ENCODE measurements around the gene PXN.

The PXN gene

DNA sequence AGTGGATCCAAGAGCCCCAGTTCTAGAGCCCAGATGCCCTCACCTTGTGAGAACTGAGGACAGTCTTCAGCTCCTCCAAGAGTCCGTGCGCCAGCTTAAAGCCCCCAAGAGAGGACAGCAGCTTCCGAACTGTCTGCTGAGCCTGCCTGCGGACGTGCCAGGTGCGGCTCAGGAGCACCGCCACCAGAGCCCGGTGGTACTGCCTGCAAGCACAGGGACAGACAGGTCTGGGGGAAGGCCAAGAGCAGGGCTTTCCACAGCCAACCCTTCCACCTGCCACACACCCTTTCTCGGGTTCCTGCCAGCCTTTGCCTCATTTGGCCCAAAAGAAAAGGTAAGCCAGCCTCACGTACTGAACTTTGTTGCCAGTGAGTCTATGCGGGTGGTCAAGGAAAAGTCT, 101.2 kb downstream of the PXN start:
- DNase-seq: no peak

DNA sequence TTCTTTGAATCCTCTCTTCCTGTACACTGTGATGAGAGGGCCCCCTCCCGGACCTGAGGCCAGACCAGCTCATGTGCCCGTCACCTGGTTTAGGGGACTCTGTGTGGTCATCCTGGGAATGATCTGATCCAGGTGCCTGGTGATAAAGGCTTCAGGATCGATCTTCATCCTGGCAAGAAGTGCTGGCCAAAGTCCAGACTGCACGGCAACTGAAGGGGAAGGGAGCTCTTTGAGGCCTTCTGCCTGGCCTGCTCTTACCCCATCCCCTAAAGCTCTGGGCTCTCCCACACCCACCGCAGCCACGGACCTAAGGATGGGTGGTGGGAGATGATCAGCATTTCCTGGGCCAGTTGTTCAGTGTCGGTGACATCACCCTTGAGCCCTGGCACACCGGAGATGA, 102.8 kb downstream of the PXN start:
- DNase-seq: no peak

DNA sequence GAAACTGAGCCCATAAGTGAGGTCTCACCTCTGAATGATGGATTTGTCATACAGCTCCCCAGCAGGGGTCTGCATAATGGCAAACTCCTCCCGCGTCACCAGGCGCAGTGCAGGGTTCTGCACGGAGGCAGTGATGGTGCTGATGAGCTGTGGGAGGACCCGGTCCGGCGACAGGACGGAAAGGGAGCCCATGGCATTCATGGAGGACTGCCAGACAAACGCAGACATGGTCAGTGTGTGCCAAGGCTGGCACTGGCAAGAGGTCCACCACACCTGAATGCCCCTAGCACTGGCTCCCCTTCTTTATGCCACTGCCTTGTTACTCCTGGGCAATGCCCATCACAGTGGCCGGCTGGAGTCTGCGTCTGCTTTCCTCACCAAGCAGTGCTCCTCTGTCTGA, 103.7 kb downstream of the PXN start:
- DNase-seq: no peak

Data from stimulated activated CD4-positive, alpha-beta T cell treated with anti-CD3 and anti-CD28 coated beads, Interleukin-15, amount 100 ng/mL, for 24 hours (primary cell).